Urinary bladder (tissue), 4 donors: ENCODE measurements around the gene SEMA6C. TPM values are rescaled to one million over a fixed set of nuclear protein-coding genes. Genes with fewer than 3 reads are reported as not detected.
A peak's percentile ranks its signal among the peaks of the same experiment; 100 is the strongest.
"Not testable (repeated sequence)": the region's sequence is repeated elsewhere in the genome, so short reads cannot be mapped to it uniquely, and the experiment has no call there.

Source experiments
- DNase-seq: peaks from one replicate; pipeline ENCODE4 v3.0.0-alpha.2; 2015; ENCODE audit errors: extremely low spot score
- H3K27ac ChIP-seq: one replicate; pipeline ENCODE4 v1.5.1; 2013; ENCODE audit warnings: low read depth, mild to moderate bottlenecking, moderate library complexity
- H3K36me3 ChIP-seq: one replicate; pipeline ENCODE4 v1.6.1; 2013; ENCODE audit warnings: mild to moderate bottlenecking, moderate library complexity; ENCODE audit not compliant: insufficient read depth
- H3K4me1 ChIP-seq: one replicate; pipeline ENCODE4 v1.6.1; 2013; ENCODE audit warnings: mild to moderate bottlenecking, moderate library complexity; ENCODE audit not compliant: insufficient read depth
- H3K4me3 ChIP-seq: one replicate; pipeline ENCODE4 v1.5.1; 2013; ENCODE audit warnings: low read depth, low read length
- WGBS: extraction: QIAGEN DNeasy Blood & Tissue Kit; methylation state at CpG from one replicate; pipeline ENCODE4 v1.1.7; 2013; 5-methylcytosine and 5-hydroxymethylcytosine counted together
- polyA plus RNA-seq: library from polyadenylated mRNA; stranded (reverse); fragments of 200-250 nt; gene quantifications from one replicate; pipeline ENCODE4 v1.2.3, GENCODE V29; 2013
- total RNA-seq: library from RNA; depleted of rRNA; stranded (reverse); fragments of >200 nt; gene quantifications from one replicate; pipeline ENCODE4 v1.2.3, GENCODE V29; 2014
- donor health status: healthy with polysubstance abuse.
- donor health status: healthy.

Gene SEMA6C
- total RNA-seq (10.4 TPM), polyA plus RNA-seq (13.7 TPM)

GRCh38 chr1:151146412-151147131 lies at the start of gene SEMA6C:
Gene SEMA6C, minus strand, starts transcription at chr1:151146631. Its CDS starts 4,010 bp downstream, at chr1:151142621.
- Histone ChIP-seq H3K4me3 (peak within 1 kb of the TSS; percentile 68), H3K27ac (peak within 1 kb of the TSS; percentile 45), H3K36me3 (peaks cover 3% of the 10 kb centered on the region), H3K4me1 (no peaks in the 10 kb centered on the region)
- under 1% methylated on average over 61 of the region's 61 CpGs for WGBS
- DNase-seq, result peak; percentile 76

DNA sequence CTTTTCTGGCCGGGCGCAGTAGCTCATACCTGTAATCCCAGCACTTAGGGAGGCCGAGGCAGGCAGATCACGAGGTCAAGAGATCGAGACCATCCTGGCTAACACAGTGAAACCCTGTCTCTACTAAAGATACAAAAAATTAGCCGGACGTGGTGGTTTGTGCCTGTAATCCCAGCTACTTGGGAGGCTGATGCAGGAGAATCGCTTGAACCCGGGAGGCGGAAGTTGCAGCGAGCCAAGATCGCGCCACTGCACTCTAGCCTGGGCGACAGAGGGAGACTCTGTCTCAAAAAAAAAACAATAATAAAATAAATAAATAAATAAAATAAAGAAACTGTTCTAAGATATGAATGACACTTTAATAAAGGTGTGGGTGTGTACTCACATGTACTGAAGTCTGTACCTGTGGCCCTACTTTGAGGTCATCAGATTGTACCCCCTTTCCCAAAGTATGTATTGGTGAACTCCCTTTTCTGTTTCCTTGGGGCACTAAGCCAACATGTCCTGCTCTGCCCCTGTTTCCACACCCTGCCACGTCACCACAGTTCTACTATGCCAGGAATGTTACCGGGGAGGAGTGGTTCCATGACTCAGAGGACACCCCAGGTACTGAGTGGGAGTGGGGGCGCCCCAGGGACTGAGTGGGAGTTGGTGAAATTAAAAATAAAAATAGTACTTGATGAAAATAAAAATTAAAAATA lies 48.6 kb upstream of the SEMA6C start:
- H3K4me3 ChIP-seq, H3K27ac ChIP-seq, H3K4me1 ChIP-seq, H3K36me3 ChIP-seq: not testable (repeated sequence)
- DNase-seq, result peak; percentile 76
- 77% methylated on average over 17 of the region's 17 CpGs for WGBS

GRCh38 chr1:151193856-151194255 lies 47.4 kb upstream of the SEMA6C start:
- no peaks in the 10 kb centered on the region for H3K36me3 ChIP-seq
- H3K27ac ChIP-seq, result no peak overlapping the region
- H3K4me3 ChIP-seq, result no peak overlapping the region
- DNase-seq, result no peak
- 89% methylated on average over 1 of the region's 1 CpG for WGBS
- H3K4me1 ChIP-seq, result no peaks in the 10 kb centered on the region

DNA sequence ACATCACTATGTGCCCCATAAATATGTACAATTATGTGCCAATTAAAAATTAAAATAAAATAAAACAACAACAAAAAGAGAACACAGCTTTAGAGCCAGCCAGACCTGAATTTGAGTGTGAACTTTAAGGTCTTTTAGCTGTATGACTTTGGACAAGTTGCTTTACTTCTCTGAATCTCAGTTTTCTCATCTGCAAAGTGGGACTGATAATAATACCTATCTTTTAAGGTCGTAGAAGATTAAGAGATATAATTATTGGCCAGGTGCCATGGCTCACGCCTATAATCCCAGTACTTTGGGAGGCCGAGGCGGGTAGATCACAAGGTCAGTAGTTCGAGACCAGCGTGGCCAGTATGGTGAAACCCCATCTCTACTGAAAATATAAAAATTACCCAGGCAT lies 46.9 kb upstream of the SEMA6C start:
- no peak overlapping the region for H3K4me3 ChIP-seq
- H3K27ac ChIP-seq, result no peak overlapping the region
- DNase-seq, result no peak
- H3K4me1 ChIP-seq, result no peaks in the 10 kb centered on the region
- WGBS, result 73% methylated on average over 6 of the region's 6 CpGs
- H3K36me3 ChIP-seq, result no peaks in the 10 kb centered on the region

DNA sequence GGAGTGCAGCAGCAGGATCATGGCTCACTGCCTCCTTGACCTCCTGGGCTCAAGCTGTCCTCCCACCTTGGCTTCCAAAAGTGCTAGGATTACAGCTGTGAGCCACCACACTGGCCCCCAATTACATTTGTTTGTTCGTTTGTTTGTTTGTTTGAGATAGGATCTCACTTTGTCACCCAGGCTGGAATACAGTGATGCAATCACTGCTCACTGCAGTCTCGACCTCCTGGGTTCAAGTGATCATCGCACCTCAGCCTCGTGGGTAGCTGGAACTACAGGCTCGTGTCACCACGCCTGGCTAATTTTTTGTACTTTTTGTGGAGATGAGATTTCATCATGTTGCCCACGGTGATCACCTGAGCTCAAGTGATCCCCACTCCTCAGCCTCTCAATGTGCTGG lies 45.6 kb upstream of the SEMA6C start:
- 79% methylated on average over 7 of the region's 7 CpGs for WGBS
- Histone ChIP-seq H3K27ac (no peak overlapping the region), H3K4me1 (no peaks in the 10 kb centered on the region), H3K36me3 (no peaks in the 10 kb centered on the region), H3K4me3 (no peak overlapping the region)
- no peak for DNase-seq

GRCh38 chr1:151189637-151190445 lies 43.4 kb upstream of the SEMA6C start, which contains the start of gene VPS72:
Gene VPS72, minus strand, starts transcription at chr1:151190197. Its CDS starts 76 bp downstream, at chr1:151190121.
- H3K4me3 ChIP-seq, result peak within 1 kb of the TSS; percentile 78
- H3K4me1 ChIP-seq, result no peaks in the 10 kb centered on the region
- peak within 1 kb of the TSS; percentile 75 for H3K27ac ChIP-seq
- DNase-seq, result peak; percentile 84
- under 1% methylated on average over 42 of the region's 42 CpGs for WGBS
- H3K36me3 ChIP-seq, result no peaks in the 10 kb centered on the region

GRCh38 chr1:151188667-151189066 lies 42.2 kb upstream of the SEMA6C start:
- DNase-seq, H3K36me3 ChIP-seq, H3K4me1 ChIP-seq: not testable (repeated sequence)
- Histone ChIP-seq H3K4me3 (peak overlapping the region; percentile 78), H3K27ac (peak overlapping the region; percentile 43)
- 67% methylated on average over 8 of the region's 8 CpGs for WGBS

GRCh38 chr1:151187205-151187604 lies 40.8 kb upstream of the SEMA6C start:
- Histone ChIP-seq H3K36me3 (no peaks in the 10 kb centered on the region), H3K27ac (peak overlapping the region; percentile 45), H3K4me3 (no peak overlapping the region), H3K4me1 (no peaks in the 10 kb centered on the region)
- WGBS, result 27% methylated on average over 1 of the region's 1 CpG
- no peak for DNase-seq

DNA sequence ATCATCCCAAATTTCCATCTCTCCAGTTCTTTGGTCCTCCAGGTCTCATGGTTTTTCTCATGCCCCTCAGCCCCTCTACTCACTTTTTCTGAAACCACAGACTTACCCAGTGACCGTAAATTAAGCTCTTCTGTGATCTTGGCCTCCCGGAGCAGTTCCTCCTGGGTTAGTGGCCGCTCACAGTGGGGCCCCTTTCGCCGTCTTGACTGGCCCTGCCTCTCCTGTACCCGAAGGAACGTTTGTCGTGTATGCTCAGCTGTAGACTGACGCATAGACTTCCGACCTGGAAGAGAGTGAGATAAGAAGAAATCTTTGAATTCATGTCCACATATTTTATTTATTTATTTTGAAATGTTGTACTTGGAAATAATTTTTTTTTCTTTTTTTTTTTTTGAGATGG lies 37.8 kb upstream of the SEMA6C start:
- DNase-seq, result no peak
- Histone ChIP-seq H3K27ac (no peak overlapping the region), H3K4me1 (no peaks in the 10 kb centered on the region), H3K36me3 (no peaks in the 10 kb centered on the region), H3K4me3 (no peak overlapping the region)
- WGBS, result 96% methylated on average over 10 of the region's 10 CpGs

DNA sequence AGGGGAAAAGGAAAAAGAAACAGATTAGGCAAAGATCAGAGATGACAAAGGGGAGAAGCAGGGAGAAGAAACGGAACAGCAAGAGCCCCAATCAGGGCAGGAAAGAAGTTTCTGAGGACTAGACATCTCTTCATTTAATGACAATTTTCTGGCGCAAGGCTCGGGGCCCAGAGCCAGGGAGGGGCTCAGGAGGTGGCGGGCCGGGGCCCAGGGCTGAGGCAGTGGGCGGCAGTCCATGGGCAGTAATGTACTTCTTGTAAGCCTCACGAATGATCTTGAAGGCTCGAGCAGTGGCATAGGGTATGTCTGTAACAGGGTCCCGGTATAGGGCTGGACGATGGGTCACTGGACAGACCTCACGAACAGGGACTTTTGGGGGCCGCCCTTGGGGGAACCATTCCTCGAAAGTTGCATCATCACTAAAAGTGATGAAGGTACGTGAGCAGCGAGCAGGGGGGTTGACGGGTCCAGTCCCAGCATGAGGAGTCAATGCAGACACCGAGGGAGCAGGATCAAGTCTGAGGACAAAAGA lies 30.1 kb upstream of the SEMA6C start:
- 86% methylated on average over 17 of the region's 17 CpGs for WGBS
- Histone ChIP-seq H3K27ac (no peak overlapping the region), H3K4me3 (no peak overlapping the region), H3K4me1 (no peaks in the 10 kb centered on the region), H3K36me3 (peaks cover 11% of the 10 kb centered on the region)
- DNase-seq, result no peak

- peaks cover 11% of the 10 kb centered on the region for H3K36me3 ChIP-seq
- 45% methylated on average over 4 of the region's 4 CpGs for WGBS
- no peak within 1 kb of the TSS for H3K27ac ChIP-seq
- no peak for DNase-seq
- H3K4me1 ChIP-seq, result no peaks in the 10 kb centered on the region
- no peak within 1 kb of the TSS for H3K4me3 ChIP-seq
Measured at GRCh38 chr1:151175863-151176262, 29.4 kb upstream of the SEMA6C start, which contains the start of gene TMOD4. Gene TMOD4, minus strand, starts transcription at chr1:151175981. Its CDS starts 1,106 bp downstream, at chr1:151174875.

DNA sequence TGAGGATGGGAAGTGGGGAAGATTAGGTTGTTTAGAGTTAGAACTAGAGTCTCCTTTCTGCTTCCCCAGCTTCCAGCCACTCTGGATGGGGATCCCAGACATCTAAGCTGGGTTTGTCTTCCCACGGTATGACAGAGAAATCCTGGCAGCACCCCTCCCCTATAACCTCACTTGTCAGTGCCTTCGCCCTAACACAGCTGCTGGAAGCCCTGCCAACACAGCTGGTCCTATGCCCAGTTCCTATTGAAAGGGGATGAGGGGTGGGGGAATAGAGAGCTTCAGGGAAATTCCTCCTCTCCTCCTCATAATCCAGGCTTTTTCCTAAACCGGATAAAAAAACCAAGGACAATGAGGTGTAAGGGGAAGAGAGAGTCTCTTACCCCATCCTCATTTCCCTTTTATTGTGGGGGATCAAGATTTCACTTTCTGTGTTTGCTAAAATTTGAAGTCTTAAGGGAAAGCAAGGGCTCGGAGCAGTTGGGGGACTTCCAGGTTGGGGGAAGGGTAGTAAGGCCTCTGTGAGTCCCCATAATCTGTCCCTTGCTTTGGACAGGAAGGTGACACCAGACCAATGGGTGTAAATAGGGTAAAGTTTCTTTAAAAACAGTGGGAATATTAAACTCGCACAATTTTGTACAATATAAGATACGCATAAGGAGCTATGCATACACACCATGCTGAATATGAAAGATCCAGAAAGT lies 28.8 kb upstream of the SEMA6C start:
- DNase-seq, result no peak
- H3K27ac ChIP-seq, result no peak overlapping the region
- H3K36me3 ChIP-seq, result peaks cover 11% of the 10 kb centered on the region
- 47% methylated on average over 6 of the region's 6 CpGs for WGBS
- H3K4me3 ChIP-seq, result no peak overlapping the region
- H3K4me1 ChIP-seq, result no peaks in the 10 kb centered on the region

- WGBS, result 90% methylated on average over 5 of the region's 5 CpGs
- Histone ChIP-seq H3K4me1 (peaks cover 3% of the 10 kb centered on the region), H3K27ac (no peak overlapping the region), H3K4me3 (no peak overlapping the region), H3K36me3 (peaks cover 6% of the 10 kb centered on the region)
- DNase-seq, result no peak
Measured at GRCh38 chr1:151171190-151171589, 24.8 kb upstream of the SEMA6C start.
